ENCODE measurements around the gene TRAPPC3.

GRCh38 chr1:36166136-36166535 is 16.9 kb upstream of the TRAPPC3 start:
- TF ChIP-seq CTCF (conservative IDR thresholded peaks at IDR 0.05; ENCODE audit: low read length) (no peak), EZH2phosphoT487 (IDR thresholded peaks at IDR 0.05; ENCODE audit: borderline replicate concordance, low read depth, low read length) (no peak)
